ENCODE measurements around the gene MED12L. TPM values are rescaled to one million over a fixed set of nuclear protein-coding genes. Genes with fewer than 3 reads are reported as not detected.

MED12L gene
- total and polyA plus RNA-seq, 9 donors = 0.15 to 2.4 (median 0.75) TPM

DNA sequence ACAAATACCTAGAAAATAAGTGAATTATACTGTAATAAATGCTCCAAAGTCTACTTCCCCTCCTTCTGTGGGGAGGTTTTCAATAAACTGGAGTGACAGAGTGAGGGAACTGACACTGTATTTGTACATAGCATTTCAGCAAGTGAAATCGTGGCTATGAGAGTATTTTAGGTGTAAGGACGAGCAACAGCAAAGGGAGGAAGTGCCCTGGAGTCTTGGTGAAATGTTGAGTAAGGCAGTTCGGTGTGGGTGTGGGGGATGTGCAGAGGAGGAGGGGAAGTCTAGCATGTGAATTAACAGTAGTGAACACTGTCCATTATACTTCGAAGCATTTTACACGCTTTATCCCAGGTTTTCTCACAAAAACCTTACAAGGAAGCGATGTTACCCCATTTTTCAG is 262.0 kb downstream of the MED12L start:
- no peak overlapping the region for H3K4me3 ChIP-seq
- H3K27me3 ChIP-seq = no peaks in the 10 kb centered on the region
- WGBS, 3 donors = 80 to 84% (median 84%) methylated on average over 6 of the region's 6 CpGs
- DNase-seq = no peak
- TF ChIP-seq, protein P1, sequence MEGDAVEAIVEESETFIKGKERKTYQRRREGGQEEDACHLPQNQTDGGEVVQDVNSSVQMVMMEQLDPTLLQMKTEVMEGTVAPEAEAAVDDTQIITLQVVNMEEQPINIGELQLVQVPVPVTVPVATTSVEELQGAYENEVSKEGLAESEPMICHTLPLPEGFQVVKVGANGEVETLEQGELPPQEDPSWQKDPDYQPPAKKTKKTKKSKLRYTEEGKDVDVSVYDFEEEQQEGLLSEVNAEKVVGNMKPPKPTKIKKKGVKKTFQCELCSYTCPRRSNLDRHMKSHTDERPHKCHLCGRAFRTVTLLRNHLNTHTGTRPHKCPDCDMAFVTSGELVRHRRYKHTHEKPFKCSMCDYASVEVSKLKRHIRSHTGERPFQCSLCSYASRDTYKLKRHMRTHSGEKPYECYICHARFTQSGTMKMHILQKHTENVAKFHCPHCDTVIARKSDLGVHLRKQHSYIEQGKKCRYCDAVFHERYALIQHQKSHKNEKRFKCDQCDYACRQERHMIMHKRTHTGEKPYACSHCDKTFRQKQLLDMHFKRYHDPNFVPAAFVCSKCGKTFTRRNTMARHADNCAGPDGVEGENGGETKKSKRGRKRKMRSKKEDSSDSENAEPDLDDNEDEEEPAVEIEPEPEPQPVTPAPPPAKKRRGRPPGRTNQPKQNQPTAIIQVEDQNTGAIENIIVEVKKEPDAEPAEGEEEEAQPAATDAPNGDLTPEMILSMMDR (IDR thresholded peaks at IDR 0.05) = no peak
- TF ChIP-seq POLR2A (IDR thresholded peaks at IDR 0.05) (no peak), EP300 (IDR thresholded peaks at IDR 0.05) (no peak)
- intact Hi-C loops (cut with DNase I) = no loop called here
- no peak overlapping the region for H3K27ac ChIP-seq
- H3K9me3 ChIP-seq = no peaks in the 10 kb centered on the region
- no peaks in the 10 kb centered on the region for H3K36me3 ChIP-seq
- H3K4me1 ChIP-seq (ENCODE audit: insufficient read depth) = no peaks in the 10 kb centered on the region

DNA sequence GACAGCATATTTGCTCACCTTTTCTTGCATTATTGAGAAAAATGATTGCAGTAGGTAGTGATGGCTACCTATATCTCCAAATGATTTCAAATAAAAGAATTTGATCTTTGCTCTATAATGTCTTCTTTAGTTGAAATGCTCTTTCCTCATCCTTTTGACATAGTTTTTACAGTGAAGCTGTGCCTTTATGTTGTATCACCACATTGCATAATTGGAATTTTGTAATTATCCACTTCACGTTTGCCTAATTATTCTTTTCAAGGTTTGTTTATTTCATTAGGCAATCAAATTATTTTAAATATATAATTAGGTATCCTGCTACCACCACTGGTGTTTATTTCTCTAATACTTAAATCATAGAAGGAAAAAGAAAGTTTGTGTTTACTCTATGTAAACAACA is 265.2 kb downstream of the MED12L start:
- DNase-seq = no peak
- Histone ChIP-seq H3K27ac (no peak overlapping the region), H3K27me3 (no peaks in the 10 kb centered on the region), H3K4me1 (ENCODE audit: insufficient read depth) (no peaks in the 10 kb centered on the region), H3K36me3 (no peaks in the 10 kb centered on the region), H3K9me3 (no peaks in the 10 kb centered on the region), H3K4me3 (no peak overlapping the region)
- 56 to 70% (median 68%) methylated on average over 1 of the region's 1 CpG for WGBS, 3 donors
- no peak for TF ChIP-seq POLR2A (IDR thresholded peaks at IDR 0.05)
- no peak for TF ChIP-seq EP300 (IDR thresholded peaks at IDR 0.05)
- TF ChIP-seq, protein P1 (IDR thresholded peaks at IDR 0.05) = no peak
- intact Hi-C loops (cut with DNase I) = no loop called here

DNA sequence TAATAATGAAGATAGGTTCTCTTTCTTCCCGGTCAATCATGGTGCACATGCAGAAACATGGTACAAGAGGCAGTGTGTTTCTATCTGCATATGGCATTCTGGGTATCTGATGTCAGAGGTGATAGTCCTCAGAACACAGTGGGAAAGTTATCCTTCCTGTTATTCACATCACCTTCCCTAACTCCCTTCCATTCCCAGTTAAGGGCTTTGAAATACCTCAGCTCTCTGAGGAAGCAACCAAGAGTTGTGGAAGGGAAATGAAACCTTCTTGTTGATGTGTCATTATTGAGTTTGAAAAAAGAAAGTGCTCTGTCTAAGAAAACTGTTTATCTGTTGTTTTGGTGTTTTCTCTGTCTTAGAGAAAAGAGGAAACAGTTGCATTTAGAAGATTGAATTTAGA is 265.8 kb downstream of the MED12L start:
- intact Hi-C loops (cut with DNase I) = no loop called here
- no peak for DNase-seq
- TF ChIP-seq POLR2A (IDR thresholded peaks at IDR 0.05) (no peak), EP300 (IDR thresholded peaks at IDR 0.05) (no peak)
- TF ChIP-seq, protein P1 (IDR thresholded peaks at IDR 0.05) = no peak
- H3K27me3 ChIP-seq = no peaks in the 10 kb centered on the region
- no peak overlapping the region for H3K27ac ChIP-seq
- 92 to 97% (median 97%) methylated on average over 1 of the region's 1 CpG for WGBS, 3 donors
- no peaks in the 10 kb centered on the region for H3K36me3 ChIP-seq
- H3K9me3 ChIP-seq = no peaks in the 10 kb centered on the region
- no peak overlapping the region for H3K4me3 ChIP-seq
- H3K4me1 ChIP-seq (ENCODE audit: insufficient read depth) = no peaks in the 10 kb centered on the region

GRCh38 chr3:151351648-151352047 is 266.2 kb downstream of the MED12L start:
- Histone ChIP-seq H3K4me1 (ENCODE audit: insufficient read depth) (no peaks in the 10 kb centered on the region), H3K27me3 (peaks cover under 1% of the 10 kb centered on the region), H3K9me3 (no peaks in the 10 kb centered on the region), H3K4me3 (no peak overlapping the region), H3K27ac (no peak overlapping the region), H3K36me3 (no peaks in the 10 kb centered on the region)
- WGBS, 3 donors = 93 to 94% (median 94%) methylated on average over 4 of the region's 4 CpGs
- DNase-seq = no peak
- intact Hi-C loops (cut with DNase I) = no loop called here
- TF ChIP-seq POLR2A (IDR thresholded peaks at IDR 0.05) = no peak
- TF ChIP-seq, protein P1 (IDR thresholded peaks at IDR 0.05) = no peak

Measured in ovary (tissue), 9 donors.